Smooth muscle cell (in vitro differentiated cells): ENCODE measurements around the gene S100Z. TPM values are rescaled to one million over a fixed set of nuclear protein-coding genes. Genes with fewer than 3 reads are reported as not detected.

ENCODE experiments used
- DNase-seq: peaks from one replicate; lab custom pipeline; 2025; ENCODE audit not compliant: unreplicated experiment; lab: John Stamatoyannopoulos, UW
- H2AFZ ChIP-seq: fragments of 200-600 bp; sonication (generic); 2 replicates; pipeline ENCODE4 v1.6.0; 2016; ENCODE audit warnings: antibody characterized with exemption, low read depth, mild to moderate bottlenecking
- H3F3A ChIP-seq: fragments of 200-600 bp; sonication (generic); 2 replicates; pipeline ENCODE4 v1.6.0; 2017; ENCODE audit warnings: antibody characterized with exemption, low read depth
- H3K27ac ChIP-seq: fragments of 200-600 bp; sonication (generic); 2 replicates; pipeline ENCODE4 v1.5.1; 2016; ENCODE audit warnings: low read depth, mild to moderate bottlenecking
- H3K27me3 ChIP-seq: fragments of 200-600 bp; sonication (generic); 2 replicates; pipeline ENCODE4 v1.6.1; 2016; ENCODE audit warnings: low read depth, mild to moderate bottlenecking
- H3K36me3 ChIP-seq: fragments of 200-600 bp; sonication (generic); 2 replicates; pipeline ENCODE4 v1.5.1; 2016; ENCODE audit warnings: low read depth
- H3K4me1 ChIP-seq: fragments of 200-600 bp; sonication (generic); 2 replicates; pipeline ENCODE4 v1.5.1; 2016; ENCODE audit warnings: low read depth
- H3K4me2 ChIP-seq: fragments of 200-600 bp; sonication (generic); 2 replicates; pipeline ENCODE4 v1.6.0; 2016; ENCODE audit warnings: mild to moderate bottlenecking
- H3K4me3 ChIP-seq: fragments of 200-600 bp; sonication (generic); 2 replicates; pipeline ENCODE4 v1.5.1; 2016; ENCODE audit warnings: mild to moderate bottlenecking
- H3K79me2 ChIP-seq: fragments of 200-600 bp; sonication (generic); 2 replicates; pipeline ENCODE4 v1.6.0; 2016; ENCODE audit warnings: low read depth, mild to moderate bottlenecking
- H3K9ac ChIP-seq: fragments of 200-600 bp; sonication (generic); 2 replicates; pipeline ENCODE4 v1.6.0; 2016; ENCODE audit warnings: low read depth
- H3K9me3 ChIP-seq: fragments of 200-600 bp; sonication (generic); replicated peaks from 2 replicates; pipeline ENCODE4 v1.5.1; 2016; ENCODE audit warnings: low read depth
- H4K20me1 ChIP-seq: fragments of 200-600 bp; sonication (generic); 2 replicates; pipeline ENCODE4 v1.6.0; 2016; ENCODE audit warnings: low read depth
- CTCF ChIP-seq: fragments of 200-600 bp; sonication (generic); IDR thresholded peaks from 2 replicates; pipeline ENCODE4 v1.5.1; 2017; ENCODE audit warnings: borderline replicate concordance, mild to moderate bottlenecking, antibody characterized with exemption; ENCODE audit not compliant: insufficient read depth, poor library complexity, severe bottlenecking
- WGBS: methylation state at CpG from one replicate; pipeline ENCODE4 v1.1.7; 2016; ENCODE audit warnings: low lambda C conversion rate; 5-methylcytosine and 5-hydroxymethylcytosine counted together
- polyA plus RNA-seq: library from polyadenylated mRNA; unstranded; fragments of >200 nt; fragmentation: Nextera tagmentation; extraction: Ambion mirVana; gene quantifications from 2 replicates; pipeline ENCODE4 v1.2.1, GENCODE V29; 2016
- total RNA-seq: library from RNA; depleted of rRNA; stranded (reverse); fragments of >200 nt; gene quantifications from 2 replicates; pipeline ENCODE4 v1.2.3, GENCODE V29; 2014

Gene S100Z
- total and polyA plus RNA-seq, 2 experiments from 2014 or later = 0.34 TPM; not detected in 1

DNA sequence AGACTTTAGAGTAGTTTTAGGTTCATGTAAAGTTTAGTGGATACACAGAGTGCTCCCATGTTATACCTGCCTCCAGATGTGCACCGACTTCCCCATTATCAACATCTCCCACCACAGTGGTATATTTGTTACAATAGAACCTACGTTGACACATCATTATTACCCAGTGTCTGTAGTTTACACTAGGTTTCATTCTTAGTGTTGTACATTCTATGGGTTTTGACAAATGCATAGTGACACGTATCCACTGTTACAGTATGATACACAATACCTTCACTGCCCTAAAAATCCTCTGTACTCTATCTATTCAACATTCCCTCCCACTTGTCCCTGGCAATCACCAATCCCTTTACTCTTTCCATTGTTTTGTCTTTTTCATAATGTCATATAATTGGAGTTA, 68.7 kb downstream of the S100Z start:
- H3K4me1 ChIP-seq = no peaks in the 10 kb centered on the region
- 91% methylated on average over 3 of the region's 3 CpGs for WGBS

DNA sequence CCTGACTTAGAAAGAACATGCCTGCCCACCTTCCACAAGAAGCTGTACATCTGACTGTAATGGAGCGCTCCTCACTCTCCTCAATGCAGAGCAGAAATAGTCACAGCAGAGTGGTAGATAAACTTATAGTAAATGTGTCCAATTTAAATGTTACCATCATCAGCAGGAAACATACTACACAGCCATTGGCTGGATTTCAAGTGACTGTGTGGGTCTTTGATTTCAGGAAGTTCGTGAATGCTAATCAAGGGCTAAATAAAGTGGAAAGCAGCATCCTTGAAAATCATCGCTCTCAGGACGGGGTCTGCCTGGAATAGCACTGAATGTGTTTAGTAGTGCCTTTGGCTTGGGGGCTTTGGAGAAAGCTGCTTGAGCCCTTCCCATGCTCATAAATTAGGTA, 70.7 kb downstream of the S100Z start:
- H3K9ac ChIP-seq = no peak overlapping the region
- H3K4me1 ChIP-seq = no peaks in the 10 kb centered on the region
- H3K27me3 ChIP-seq = no peaks in the 10 kb centered on the region
- H3K27ac ChIP-seq = no peak overlapping the region
- no peak for DNase-seq
- no peak overlapping the region for H2AFZ ChIP-seq
- no peaks in the 10 kb centered on the region for H3K9me3 ChIP-seq
- no peaks in the 10 kb centered on the region for H3K36me3 ChIP-seq
- H3K79me2 ChIP-seq = no peaks in the 10 kb centered on the region
- WGBS = 97% methylated on average over 4 of the region's 4 CpGs
- H3K4me3 ChIP-seq = no peak overlapping the region
- H3F3A ChIP-seq = no peaks in the 10 kb centered on the region
- H3K4me2 ChIP-seq = no peak overlapping the region
- TF ChIP-seq CTCF = no peak
- H4K20me1 ChIP-seq = no peaks in the 10 kb centered on the region

More for the DNA sequence above, 68.7 kb downstream of the S100Z start:
- no peak overlapping the region for H3K4me2 ChIP-seq
- H3K79me2 ChIP-seq = no peaks in the 10 kb centered on the region
- H3K9me3 ChIP-seq = no peaks in the 10 kb centered on the region
- H3K9ac ChIP-seq = no peak overlapping the region
- no peaks in the 10 kb centered on the region for H4K20me1 ChIP-seq
- no peaks in the 10 kb centered on the region for H3F3A ChIP-seq
- H3K36me3 ChIP-seq = no peaks in the 10 kb centered on the region
- H3K4me3 ChIP-seq = no peak overlapping the region
- no peak overlapping the region for H3K27ac ChIP-seq
- TF ChIP-seq CTCF = no peak
- H3K27me3 ChIP-seq = no peaks in the 10 kb centered on the region
- no peak for DNase-seq
- no peak overlapping the region for H2AFZ ChIP-seq

- no peak for DNase-seq
- 33% methylated on average over 6 of the region's 6 CpGs for WGBS
- H3K4me3 ChIP-seq = no peak overlapping the region
- no peaks in the 10 kb centered on the region for H3K9me3 ChIP-seq
- no peaks in the 10 kb centered on the region for H3F3A ChIP-seq
- H4K20me1 ChIP-seq = no peaks in the 10 kb centered on the region
- no peaks in the 10 kb centered on the region for H3K79me2 ChIP-seq
- peak overlapping the region; percentile 45 for H3K27ac ChIP-seq
- no peaks in the 10 kb centered on the region for H3K36me3 ChIP-seq
- peaks cover 8% of the 10 kb centered on the region for H3K4me1 ChIP-seq
- H3K9ac ChIP-seq = peak overlapping the region; percentile 21
- no peak for TF ChIP-seq CTCF
- peak overlapping the region; percentile 60 for H3K4me2 ChIP-seq
- peak overlapping the region; percentile 81 for H2AFZ ChIP-seq
- no peaks in the 10 kb centered on the region for H3K27me3 ChIP-seq
These were observed 76.7 kb downstream of the S100Z start for GRCh38 chr5:76926329-76927105.

DNA sequence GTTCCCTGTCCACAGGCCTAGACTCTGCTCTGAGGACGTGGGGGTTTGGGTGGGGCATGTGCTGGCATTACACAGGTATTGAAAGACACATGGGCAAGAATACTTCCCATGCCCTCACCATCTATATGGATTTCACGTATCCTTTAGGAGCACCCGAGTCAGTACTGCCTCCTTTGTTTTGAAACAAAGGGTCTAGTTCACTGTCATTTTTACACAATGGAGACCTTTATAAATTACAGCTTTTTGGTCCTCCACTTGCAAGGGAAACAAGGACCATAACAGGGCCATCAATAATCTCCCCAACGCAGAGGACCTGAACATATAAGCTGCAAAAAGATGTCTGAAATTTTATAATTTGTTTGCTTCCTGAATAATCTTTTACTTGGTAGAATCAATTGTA, 78.1 kb downstream of the S100Z start:
- WGBS = 95% methylated on average over 4 of the region's 4 CpGs

More for the DNA sequence above, 78.1 kb downstream of the S100Z start:
- Histone ChIP-seq H3K4me3 (no peak overlapping the region), H4K20me1 (no peaks in the 10 kb centered on the region), H3F3A (no peaks in the 10 kb centered on the region), H3K27ac (no peak overlapping the region), H3K36me3 (no peaks in the 10 kb centered on the region), H3K27me3 (no peaks in the 10 kb centered on the region), H3K9me3 (no peaks in the 10 kb centered on the region), H3K4me2 (no peak overlapping the region), H2AFZ (no peak overlapping the region), H3K4me1 (peaks cover 8% of the 10 kb centered on the region), H3K79me2 (no peaks in the 10 kb centered on the region), H3K9ac (no peak overlapping the region)
- no peak for DNase-seq
- no peak for TF ChIP-seq CTCF
